ENCODE results near the gene CLEC18B.

Gene CLEC18B

DNA sequence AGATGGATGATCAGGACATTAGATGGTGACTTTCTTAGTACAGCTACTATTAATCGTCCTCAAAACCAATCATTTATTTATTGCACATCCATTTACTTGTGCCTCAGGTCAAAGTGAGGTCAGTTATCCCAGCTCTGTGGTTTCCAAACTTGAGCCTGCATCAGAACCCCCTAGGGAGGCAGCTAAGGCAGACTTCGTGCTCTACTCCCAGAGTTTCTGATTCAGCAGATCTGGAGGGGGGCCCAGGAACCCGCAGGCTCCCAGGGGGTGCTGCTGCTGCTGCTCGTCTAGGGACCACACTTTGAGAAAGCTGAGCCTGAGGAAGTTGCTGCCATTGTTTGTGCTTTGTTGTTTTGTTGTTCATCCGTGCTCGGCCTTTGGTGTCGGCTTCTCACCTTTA, 44.0 kb upstream of the CLEC18B start:
- Histone ChIP-seq H3K9me3 (no peaks in the 10 kb centered on the region), H3K27me3 (no peaks in the 10 kb centered on the region), H3K4me1 (ENCODE audit: control insufficient read depth in 1 of 2, insufficient read depth in 1 of 2, low read depth in 1 of 2, low read length in 1 of 2) (no peaks in the 10 kb centered on the region), H3K27ac (no peak overlapping the region), H3K36me3 (peaks cover 99% of the 10 kb centered on the region), H3K4me3 (ENCODE audit: low read depth in 1 of 2, low read length in 1 of 2) (no peak overlapping the region)
- TF ChIP-seq, protein P1, sequence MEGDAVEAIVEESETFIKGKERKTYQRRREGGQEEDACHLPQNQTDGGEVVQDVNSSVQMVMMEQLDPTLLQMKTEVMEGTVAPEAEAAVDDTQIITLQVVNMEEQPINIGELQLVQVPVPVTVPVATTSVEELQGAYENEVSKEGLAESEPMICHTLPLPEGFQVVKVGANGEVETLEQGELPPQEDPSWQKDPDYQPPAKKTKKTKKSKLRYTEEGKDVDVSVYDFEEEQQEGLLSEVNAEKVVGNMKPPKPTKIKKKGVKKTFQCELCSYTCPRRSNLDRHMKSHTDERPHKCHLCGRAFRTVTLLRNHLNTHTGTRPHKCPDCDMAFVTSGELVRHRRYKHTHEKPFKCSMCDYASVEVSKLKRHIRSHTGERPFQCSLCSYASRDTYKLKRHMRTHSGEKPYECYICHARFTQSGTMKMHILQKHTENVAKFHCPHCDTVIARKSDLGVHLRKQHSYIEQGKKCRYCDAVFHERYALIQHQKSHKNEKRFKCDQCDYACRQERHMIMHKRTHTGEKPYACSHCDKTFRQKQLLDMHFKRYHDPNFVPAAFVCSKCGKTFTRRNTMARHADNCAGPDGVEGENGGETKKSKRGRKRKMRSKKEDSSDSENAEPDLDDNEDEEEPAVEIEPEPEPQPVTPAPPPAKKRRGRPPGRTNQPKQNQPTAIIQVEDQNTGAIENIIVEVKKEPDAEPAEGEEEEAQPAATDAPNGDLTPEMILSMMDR (IDR thresholded peaks at IDR 0.05) = no peak

DNA sequence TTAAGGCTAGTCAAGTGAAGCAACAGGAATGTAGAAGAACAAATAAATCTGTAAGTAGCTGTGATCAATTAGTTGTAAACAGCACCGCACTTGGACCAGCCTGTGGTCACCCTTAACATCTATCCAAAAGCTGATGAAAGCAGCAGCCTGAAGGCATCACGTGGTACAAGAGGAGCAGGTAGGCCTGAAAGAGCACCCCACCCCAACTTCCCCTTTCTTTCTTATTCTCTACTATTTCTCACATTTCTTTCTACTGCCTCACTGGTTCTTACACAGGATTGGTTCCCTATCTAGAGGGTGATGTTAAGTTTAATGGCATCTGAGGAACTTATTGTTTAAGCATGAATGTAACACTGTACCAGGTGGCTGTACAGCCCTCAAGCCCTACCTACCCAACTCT, 42.6 kb upstream of the CLEC18B start:
- H3K27me3 ChIP-seq = no peaks in the 10 kb centered on the region
- H3K27ac ChIP-seq = no peak overlapping the region
- no peak overlapping the region for H3K4me3 ChIP-seq (ENCODE audit: low read depth in 1 of 2, low read length in 1 of 2)
- no peaks in the 10 kb centered on the region for H3K9me3 ChIP-seq
- TF ChIP-seq, protein P1 (IDR thresholded peaks at IDR 0.05) = no peak
- H3K36me3 ChIP-seq = peaks cover 97% of the 10 kb centered on the region
- no peaks in the 10 kb centered on the region for H3K4me1 ChIP-seq (ENCODE audit: control insufficient read depth in 1 of 2, insufficient read depth in 1 of 2, low read depth in 1 of 2, low read length in 1 of 2)

DNA sequence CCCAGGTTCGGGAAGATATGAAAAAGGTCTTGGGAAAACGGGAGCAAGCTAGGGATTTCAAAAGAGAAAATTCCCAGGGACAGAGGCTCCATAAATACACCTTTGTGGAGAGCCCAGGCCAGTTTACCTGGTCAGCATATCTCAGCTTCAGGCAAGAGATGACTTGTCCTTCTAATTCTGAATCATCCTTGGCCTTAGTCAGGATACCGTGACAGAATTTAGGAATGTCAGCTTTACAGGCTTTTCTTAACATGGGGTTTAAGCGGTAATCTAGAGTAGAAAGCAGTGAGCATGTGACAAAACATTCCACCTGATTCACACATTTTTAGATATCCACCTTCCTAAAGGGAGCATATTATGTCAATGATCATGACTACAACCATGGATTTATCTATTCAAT, 41.1 kb upstream of the CLEC18B start:
- TF ChIP-seq, protein P1 (IDR thresholded peaks at IDR 0.05) = no peak
- no peak overlapping the region for H3K4me3 ChIP-seq (ENCODE audit: low read depth in 1 of 2, low read length in 1 of 2)
- no peak overlapping the region for H3K27ac ChIP-seq
- H3K4me1 ChIP-seq (ENCODE audit: control insufficient read depth in 1 of 2, insufficient read depth in 1 of 2, low read depth in 1 of 2, low read length in 1 of 2) = no peaks in the 10 kb centered on the region
- H3K36me3 ChIP-seq = peaks cover 97% of the 10 kb centered on the region
- no peaks in the 10 kb centered on the region for H3K9me3 ChIP-seq
- H3K27me3 ChIP-seq = no peaks in the 10 kb centered on the region

DNA sequence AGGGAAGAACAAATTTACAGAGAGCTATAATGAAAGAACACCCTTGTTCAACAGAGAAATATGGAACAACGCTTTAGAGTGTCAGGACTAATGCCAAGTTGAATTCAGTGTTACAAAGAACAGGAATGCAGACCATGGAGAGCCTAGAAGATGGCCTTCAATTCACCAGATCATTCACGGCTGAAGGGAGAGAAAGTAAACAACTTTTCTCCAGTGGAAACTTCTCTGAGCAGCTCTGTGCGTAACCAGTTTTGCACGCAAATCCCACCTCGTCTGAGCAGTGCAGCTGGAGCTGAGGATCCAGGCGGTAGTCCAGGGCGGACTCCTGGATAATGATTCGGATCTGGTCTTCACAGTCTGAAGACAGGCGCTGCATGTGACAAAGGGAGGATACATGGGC, 40.5 kb upstream of the CLEC18B start:
- no peaks in the 10 kb centered on the region for H3K9me3 ChIP-seq
- H3K36me3 ChIP-seq = peaks cover 97% of the 10 kb centered on the region
- no peaks in the 10 kb centered on the region for H3K4me1 ChIP-seq (ENCODE audit: control insufficient read depth in 1 of 2, insufficient read depth in 1 of 2, low read depth in 1 of 2, low read length in 1 of 2)
- H3K27me3 ChIP-seq = no peaks in the 10 kb centered on the region
- TF ChIP-seq, protein P1 (IDR thresholded peaks at IDR 0.05) = no peak
- H3K27ac ChIP-seq = no peak overlapping the region
- no peak overlapping the region for H3K4me3 ChIP-seq (ENCODE audit: low read depth in 1 of 2, low read length in 1 of 2)

DNA sequence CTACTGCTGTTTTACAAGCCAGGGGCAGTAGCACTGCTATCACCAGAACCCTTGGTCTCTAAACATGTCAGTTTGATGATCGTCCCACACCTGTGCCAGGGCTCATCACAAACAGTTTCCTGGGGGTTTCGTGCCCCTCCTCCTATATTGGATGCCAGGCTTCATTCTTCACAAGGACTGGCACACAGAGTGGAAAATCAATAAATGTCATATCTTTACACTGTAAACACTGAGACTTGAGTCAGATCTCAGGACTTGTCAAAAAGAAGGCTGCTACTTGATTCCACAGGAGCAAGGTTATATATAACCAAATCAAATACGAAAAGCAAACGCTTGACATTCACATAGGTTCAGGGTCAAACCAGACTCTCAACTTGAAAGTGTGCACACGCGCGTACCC, 39.3 kb upstream of the CLEC18B start:
- Histone ChIP-seq H3K9me3 (no peaks in the 10 kb centered on the region), H3K4me3 (ENCODE audit: low read depth in 1 of 2, low read length in 1 of 2) (no peak overlapping the region), H3K4me1 (ENCODE audit: control insufficient read depth in 1 of 2, insufficient read depth in 1 of 2, low read depth in 1 of 2, low read length in 1 of 2) (no peaks in the 10 kb centered on the region), H3K36me3 (peaks cover 98% of the 10 kb centered on the region), H3K27ac (no peak overlapping the region), H3K27me3 (no peaks in the 10 kb centered on the region)
- TF ChIP-seq, protein P1 (IDR thresholded peaks at IDR 0.05) = no peak

DNA sequence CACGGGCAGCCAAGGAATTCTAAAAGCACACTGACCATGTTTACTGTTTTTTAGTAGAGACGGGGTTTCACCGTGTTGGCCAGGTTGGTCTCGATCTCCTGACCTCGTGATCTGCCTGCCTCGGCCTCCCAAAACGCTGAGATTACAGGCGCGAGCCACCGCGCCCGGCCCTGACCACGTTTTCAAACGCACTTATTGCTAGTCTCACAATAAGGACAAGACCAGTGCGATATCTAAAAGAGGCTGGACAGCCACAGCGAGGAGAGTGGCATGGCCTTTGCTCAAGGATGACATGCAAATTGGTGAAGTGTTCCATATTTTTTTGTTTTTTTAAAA, 35.0 kb upstream of the CLEC18B start:
- H3K27me3 ChIP-seq = no peaks in the 10 kb centered on the region
- TF ChIP-seq, protein P1 (IDR thresholded peaks at IDR 0.05) = no peak
- H3K36me3 ChIP-seq = peaks cover 94% of the 10 kb centered on the region
- H3K9me3 ChIP-seq = no peaks in the 10 kb centered on the region
- no peak overlapping the region for H3K27ac ChIP-seq
- no peaks in the 10 kb centered on the region for H3K4me1 ChIP-seq (ENCODE audit: control insufficient read depth in 1 of 2, insufficient read depth in 1 of 2, low read depth in 1 of 2, low read length in 1 of 2)
- no peak overlapping the region for H3K4me3 ChIP-seq (ENCODE audit: low read depth in 1 of 2, low read length in 1 of 2)
